HepG2 (cell line): ENCODE results near the gene LAMC1. TPM values are rescaled to one million over a fixed set of nuclear protein-coding genes. Genes with fewer than 3 reads are reported as not detected.

Experiments used
- ATAC-seq: fragments of 200-7000 bp; cut with Tn5 transposase; 3 replicates; pipeline ENCODE4 v1.9.1; 2020; ENCODE audit warnings: mild to moderate bottlenecking, moderate library complexity
- BruUV-seq: library from RNA; stranded (reverse); fragments of 400-500 nt; replicated peaks from 2 replicates; lab custom pipeline; 2021; lab: Mats Ljungman, UMichigan
- CTCF ChIA-PET: fragments of 300-600 bp; formaldehyde crosslinking; extraction: SDS; loops from one replicate; lab custom pipeline; 2021; ENCODE audit warnings: low total read pairs, inconsistent platforms, low intra/inter-chr PET ratio; lab: Yijun Ruan, JAX
- POLR2A ChIA-PET: fragments of 350-600 bp; sonication (Branson Sonifier 250); formaldehyde crosslinking; loops from one replicate; lab custom pipeline; 2020; ENCODE audit warnings: antibody characterized with exemption, inconsistent platforms; lab: Yijun Ruan, JAX
- DNase-seq: peaks from one replicate; pipeline ENCODE4 v3.0.0-alpha.2; 2015; ENCODE audit warnings: low spot score
- FAIRE-seq: peaks from 3 replicates; lab custom pipeline; 2011; peaks lifted over from hg19 to GRCh38; lab: Jason Lieb, UNC
- H2AFZ ChIP-seq: one replicate; pipeline ENCODE4 v1.6.1; 2011; ENCODE audit warnings: low read length, inconsistent platforms
- H3K27ac ChIP-seq: fragments of 300-600 bp; 3 replicates; pipeline ENCODE4 v1.8.0; 2011; ENCODE audit warnings: mixed run types, mild to moderate bottlenecking, mixed read lengths, low read length, inconsistent platforms; ENCODE audit not compliant: insufficient read depth; ENCODE audit errors: extremely low read length
- H3K27me3 ChIP-seq, 2 experiments: fragments of 200-600 bp in 1 of 2; 2 replicates in 1 of 2; 3 replicates in 1 of 2; pipeline versions ENCODE4 v1.6.0 to v1.8.0; 2011; ENCODE audit warnings: low read length in 2 of 2, mild to moderate bottlenecking in 2 of 2, moderate library complexity in 2 of 2, inconsistent platforms in 1 of 2; ENCODE audit not compliant: insufficient read depth in 2 of 2, control insufficient read depth in 1 of 2
- H3K36me3 ChIP-seq, 2 experiments: fragments of 200-600 bp in 1 of 2; replicated peaks in 1 of 2; 2 replicates in 1 of 2; 3 replicates in 1 of 2; pipeline versions ENCODE4 v1.5.1 to v1.8.0; 2011; ENCODE audit warnings: low read length in 2 of 2, inconsistent platforms in 1 of 2; ENCODE audit not compliant: insufficient read depth in 2 of 2, control insufficient read depth in 1 of 2
- H3K4me1 ChIP-seq: 2 replicates; pipeline ENCODE4 v1.5.1; 2012; ENCODE audit warnings: low read length, inconsistent platforms; ENCODE audit not compliant: insufficient read depth
- H3K4me2 ChIP-seq: 2 replicates; pipeline ENCODE4 v1.6.0; 2011; ENCODE audit warnings: low read depth, low read length, inconsistent platforms
- H3K4me3 ChIP-seq, 3 experiments: fragments of 200-600 bp in 1 of 3; sonication (generic), shearing (Covaris generic) in 1 of 3; replicated peaks in 1 of 3; 2 replicates each; pipeline ENCODE4 v1.5.1; 2011 to 2016; ENCODE audit warnings: low read length in 3 of 3, inconsistent platforms in 2 of 3, low read depth in 2 of 3, mild to moderate bottlenecking in 2 of 3, control low read depth in 1 of 3, mixed read lengths in 1 of 3; ENCODE audit not compliant: insufficient read depth in 1 of 3
- H3K79me2 ChIP-seq: one replicate; pipeline ENCODE4 v1.6.1; 2011; ENCODE audit warnings: low read length, inconsistent platforms; ENCODE audit not compliant: insufficient read depth
- H3K9ac ChIP-seq: 2 replicates; pipeline ENCODE4 v1.6.0; 2011; ENCODE audit warnings: mild to moderate bottlenecking, low read depth, low read length, inconsistent platforms; ENCODE audit not compliant: insufficient read depth
- H3K9me3 ChIP-seq: 2 replicates; pipeline ENCODE4 v1.5.1; 2012; ENCODE audit warnings: mild to moderate bottlenecking, low read length
- H4K20me1 ChIP-seq: 2 replicates; pipeline ENCODE4 v1.6.0; 2011; ENCODE audit warnings: inconsistent platforms, mild to moderate bottlenecking, low read length, moderate library complexity; ENCODE audit not compliant: insufficient read depth
- BRF2 ChIP-seq: sonication (generic); formaldehyde crosslinking; IDR thresholded peaks from 2 replicates; pipeline ENCODE4 v1.8.1; 2022; ENCODE audit warnings: mild to moderate bottlenecking, missing genetic modification reagents
- FUBP1 ChIP-seq: sonication (generic); formaldehyde crosslinking; IDR thresholded peaks from 2 replicates; pipeline ENCODE4 v1.5.1; 2020; ENCODE audit warnings: missing genetic modification reagents, mild to moderate bottlenecking, borderline replicate concordance
- GLI4 ChIP-seq: sonication (generic); formaldehyde crosslinking; IDR thresholded peaks from 2 replicates; pipeline ENCODE4 v1.5.1; 2020; ENCODE audit warnings: missing genetic modification reagents, mild to moderate bottlenecking, moderate library complexity, borderline replicate concordance
- PHB2 ChIP-seq: fragments of 450-650 bp; IDR thresholded peaks from 2 replicates; pipeline ENCODE4 v1.6.1; 2018; ENCODE audit not compliant: partially characterized antibody
- PLRG1 ChIP-seq: fragments of 450-650 bp; conservative IDR thresholded peaks from 2 replicates; pipeline ENCODE4 v1.6.1; 2016
- RNF2 ChIP-seq: fragments of 450-650 bp; conservative IDR thresholded peaks from 2 replicates; pipeline ENCODE4 v1.6.1; 2016; ENCODE audit warnings: low read depth
- ZBTB49 ChIP-seq: sonication (generic); formaldehyde crosslinking; IDR thresholded peaks from 2 replicates; pipeline ENCODE4 v1.4.0; 2020; ENCODE audit warnings: missing genetic modification reagents, borderline replicate concordance
- ZKSCAN5 ChIP-seq: sonication (generic); formaldehyde crosslinking; IDR thresholded peaks from 2 replicates; pipeline ENCODE4 v1.5.1; 2020; ENCODE audit warnings: mild to moderate bottlenecking, missing genetic modification reagents
- ZNF224 ChIP-seq: sonication (generic); formaldehyde crosslinking; IDR thresholded peaks from 2 replicates; pipeline ENCODE4 v1.5.0; 2020; ENCODE audit warnings: mild to moderate bottlenecking, missing genetic modification reagents
- ZNF256 ChIP-seq: sonication (generic); formaldehyde crosslinking; conservative IDR thresholded peaks from 2 replicates; pipeline ENCODE4 v1.4.0; 2020; ENCODE audit warnings: missing genetic modification reagents
- ZNF292 ChIP-seq: sonication (generic); formaldehyde crosslinking; IDR thresholded peaks from 2 replicates; pipeline ENCODE4 v1.8.1; 2022; ENCODE audit warnings: mild to moderate bottlenecking, low read depth, missing genetic modification reagents, borderline replicate concordance
- ZNF331 ChIP-seq: sonication (generic); formaldehyde crosslinking; IDR thresholded peaks from 2 replicates; pipeline ENCODE4 v1.4.0; 2020; ENCODE audit warnings: missing genetic modification reagents
- ZNF383 ChIP-seq: sonication (generic); formaldehyde crosslinking; IDR thresholded peaks from 2 replicates; pipeline ENCODE4 v1.4.0; 2020; ENCODE audit warnings: missing genetic modification reagents, mild to moderate bottlenecking, borderline replicate concordance
- ZNF619 ChIP-seq: sonication (generic); formaldehyde crosslinking; IDR thresholded peaks from 2 replicates; pipeline ENCODE4 v1.4.0; 2020; ENCODE audit warnings: mild to moderate bottlenecking, missing genetic modification reagents
- ZNF850 ChIP-seq: sonication (generic); formaldehyde crosslinking; conservative IDR thresholded peaks from 2 replicates; pipeline ENCODE4 v1.9.0; 2021; ENCODE audit warnings: mild to moderate bottlenecking, missing genetic modification reagents
- WGBS: methylation state at CpG from one replicate; pipeline ENCODE4 v1.1.6; 2017; ENCODE audit warnings: low lambda C conversion rate; 5-methylcytosine and 5-hydroxymethylcytosine counted together
- in situ Hi-C: cut with HindIII; loops from 2 replicates; pipeline ENCODE4 v1.10.0; 2017; ENCODE audit warnings: low pct_unique_long_range_greater_than_20kb; ENCODE audit not compliant: extremely low pct_ligation_motif_present
- intact Hi-C: fragments of 100-400 bp; cut with micrococcal nuclease; formaldehyde crosslinking; loops from one replicate; pipeline ENCODE4 v1.10.0; 2022; ENCODE audit not compliant: unreplicated experiment
- polyA plus RNA-seq, 8 experiments: library from polyadenylated mRNA; depleted of rRNA in 3 of 8; stranded (reverse) in 7 of 8; unstranded in 1 of 8; fragments of >200 nt; fragmentation: Illumina TruSeq in 4 of 8; extraction: Trizol in 4 of 8; gene quantifications; 2 replicates each; pipeline versions ENCODE4 v1.2.1 to v1.2.3, GENCODE V29; 2011 to 2016; ENCODE audit warnings: low read depth in 4 of 8, missing spikeins in 1 of 8, mixed read lengths in 1 of 8; ENCODE audit not compliant: insufficient read depth in 1 of 8
- total RNA-seq, 5 experiments: library from RNA; depleted of rRNA; stranded (reverse); fragments of >200 nt; fragmentation: Illumina TruSeq; extraction: Trizol; gene quantifications; 2 replicates each; pipeline ENCODE4 v1.2.3, GENCODE V29; 2016; ENCODE audit warnings: low read depth in 1 of 5

LAMC1 gene
- total and polyA plus RNA-seq, 2 of the 13 experiments (the other 11 are each of a cell fraction or from before 2014, with no cell fraction given): 58.5 to 137 TPM

GRCh38 chr1:183180634-183181056, 157.4 kb downstream of the LAMC1 start:
- Histone ChIP-seq H3K27ac (no peak overlapping the region), H3K4me2 (no peak overlapping the region), H3K79me2 (no peaks in the 10 kb centered on the region), H3K9me3 (no peaks in the 10 kb centered on the region), H4K20me1 (no peaks in the 10 kb centered on the region), H3K4me1 (no peaks in the 10 kb centered on the region), H3K9ac (no peak overlapping the region), H3K27me3 (no peaks in the 10 kb centered on the region), H2AFZ (no peak overlapping the region), H3K36me3 (no peaks in the 10 kb centered on the region), H3K4me3 (no peak overlapping the region)
- ChIA-PET POLR2A (interaction anchor here (1.1 kb wide), 1 partner anchor 41 kb away, joined by 3 read pairs; no protein-coding TSS in a partner anchor), CTCF (no interaction called here)
- DNase-seq: no peak
- FAIRE-seq: no peak
- ATAC-seq: no peak
- no TSS peak for BruUV-seq
- no peak for TF ChIP-seq ZNF619 (CRISPR knock-in tag)
- TF ChIP-seq GLI4 (CRISPR knock-in tag): no peak
- no peak for TF ChIP-seq RNF2
- no peak for TF ChIP-seq ZNF256 (CRISPR knock-in tag)
- TF ChIP-seq BRF2 (CRISPR knock-in tag): no peak
- TF ChIP-seq FUBP1 (CRISPR knock-in tag): no peak
- no peak for TF ChIP-seq ZNF331 (CRISPR knock-in tag)
- TF ChIP-seq ZNF224: no peak
- TF ChIP-seq ZNF292: no peak
- no peak for TF ChIP-seq ZKSCAN5 (CRISPR knock-in tag)
- TF ChIP-seq PLRG1: no peak
- TF ChIP-seq ZBTB49 (CRISPR knock-in tag): no peak
- no peak for TF ChIP-seq ZNF383 (CRISPR knock-in tag)
- no peak for TF ChIP-seq PHB2
- no peak for TF ChIP-seq ZNF850 (CRISPR knock-in tag)
- in situ Hi-C loops: no loop called here
- WGBS: 54% methylated on average over 3 of the region's 3 CpGs
- intact Hi-C loops: no loop called here
